Astrocyte (in vitro differentiated cells and primary cell): ENCODE data around the gene RAB35. TPM values are rescaled to one million over a fixed set of nuclear protein-coding genes. Genes with fewer than 3 reads are reported as not detected.

ENCODE experiments used
- DNase-seq: peaks from one replicate; pipeline ENCODE4 v3.0.0-alpha.2; 2010; ENCODE audit warnings: low read depth
- FAIRE-seq: peaks from 2 replicates; lab custom pipeline; 2011; peaks lifted over from hg19 to GRCh38; lab: Jason Lieb, UNC
- H2AFZ ChIP-seq: 2 replicates; pipeline ENCODE4 v1.6.0; 2012; ENCODE audit warnings: low read depth, low read length, inconsistent platforms
- H3K27ac ChIP-seq: 2 replicates; pipeline ENCODE4 v1.5.1; 2011; ENCODE audit warnings: low read depth, low read length, inconsistent platforms
- H3K27me3 ChIP-seq: 2 replicates; pipeline ENCODE4 v1.6.0; 2011; ENCODE audit warnings: low read length, inconsistent platforms; ENCODE audit not compliant: insufficient read depth
- H3K36me3 ChIP-seq: 2 replicates; pipeline ENCODE4 v1.5.1; 2011; ENCODE audit warnings: low read length, inconsistent platforms; ENCODE audit not compliant: insufficient read depth
- H3K4me1 ChIP-seq: 2 replicates; pipeline ENCODE4 v1.5.1; 2011; ENCODE audit warnings: low read length, inconsistent platforms; ENCODE audit not compliant: insufficient read depth
- H3K4me2 ChIP-seq: 2 replicates; pipeline ENCODE4 v1.6.0; 2012; ENCODE audit warnings: low read length, inconsistent platforms
- H3K4me3 ChIP-seq: 2 replicates; pipeline ENCODE4 v1.5.1; 2011; ENCODE audit warnings: low read depth, mild to moderate bottlenecking, low read length, inconsistent platforms; ENCODE audit not compliant: insufficient read depth
- H3K79me2 ChIP-seq: 2 replicates; pipeline ENCODE4 v1.6.0; 2012; ENCODE audit warnings: mild to moderate bottlenecking, low read length, inconsistent platforms; ENCODE audit not compliant: insufficient read depth
- H3K9ac ChIP-seq: 2 replicates; pipeline ENCODE4 v1.6.0; 2012; ENCODE audit warnings: mild to moderate bottlenecking, low read length, inconsistent platforms
- H3K9me3 ChIP-seq: 2 replicates; pipeline ENCODE4 v1.5.1; 2012; ENCODE audit warnings: low read depth, mild to moderate bottlenecking, low read length, inconsistent platforms; ENCODE audit not compliant: insufficient read depth
- H4K20me1 ChIP-seq: 2 replicates; pipeline ENCODE4 v1.6.0; 2012; ENCODE audit warnings: low read length, inconsistent platforms; ENCODE audit not compliant: insufficient read depth
- H3K27ac Mint-ChIP-seq: one replicate; pipeline ENCODE4 v1.8.0; 2021; ENCODE audit warnings: mild to moderate bottlenecking, mixed read lengths; ENCODE audit not compliant: unreplicated experiment
- H3K27me3 Mint-ChIP-seq: one replicate; pipeline ENCODE4 v1.8.0; 2021; ENCODE audit warnings: low read depth, mixed read lengths; ENCODE audit not compliant: unreplicated experiment
- H3K36me3 Mint-ChIP-seq: one replicate; pipeline ENCODE4 v1.8.0; 2021; ENCODE audit warnings: low read depth, mixed read lengths; ENCODE audit not compliant: unreplicated experiment
- H3K4me1 Mint-ChIP-seq: one replicate; pipeline ENCODE4 v1.8.0; 2021; ENCODE audit warnings: low read depth, mixed read lengths; ENCODE audit not compliant: unreplicated experiment
- H3K4me3 Mint-ChIP-seq: one replicate; pipeline ENCODE4 v1.8.0; 2021; ENCODE audit warnings: mild to moderate bottlenecking, moderate library complexity, mixed read lengths; ENCODE audit not compliant: unreplicated experiment
- H3K9me3 Mint-ChIP-seq: one replicate; pipeline ENCODE4 v1.8.0; 2021; ENCODE audit warnings: mild to moderate bottlenecking, mixed read lengths; ENCODE audit not compliant: unreplicated experiment
- EZH2 ChIP-seq: IDR thresholded peaks from 2 replicates; pipeline ENCODE4 v1.6.1; 2012; ENCODE audit warnings: mild to moderate bottlenecking, low read length, inconsistent platforms; ENCODE audit not compliant: insufficient read depth
- total RNA-seq: library from RNA; stranded (reverse); gene quantifications from 2 replicates; pipeline ENCODE4 v1.2.1, GENCODE V29; 2021
- TF ChIP-seq, protein P1 (sequence below): IDR thresholded peaks from 2 replicates; pipeline ENCODE4 v1.5.1; 2011; ENCODE audit warnings: low read depth, mild to moderate bottlenecking, inconsistent platforms, low read length, moderate library complexity; ENCODE audit not compliant: insufficient read depth

Gene RAB35
- total RNA-seq, 1 donor from 2014 or later = 63.3 TPM

- H3K27ac Mint-ChIP-seq = no peak overlapping the region
- no peak overlapping the region for H3K9ac ChIP-seq
- no peak overlapping the region for H3K27ac ChIP-seq
- no peaks in the 10 kb centered on the region for H3K4me1 ChIP-seq
- H2AFZ ChIP-seq = no peak overlapping the region
- peaks cover 45% of the 10 kb centered on the region for H3K27me3 ChIP-seq
- H3K36me3 ChIP-seq = no peaks in the 10 kb centered on the region
- H3K9me3 Mint-ChIP-seq = no peaks in the 10 kb centered on the region
- DNase-seq (no peak), FAIRE-seq (no peak)
- no peaks in the 10 kb centered on the region for H4K20me1 ChIP-seq
- H3K36me3 Mint-ChIP-seq = peaks cover 6% of the 10 kb centered on the region
- H3K4me2 ChIP-seq = no peak overlapping the region
- peaks cover 19% of the 10 kb centered on the region for H3K4me1 Mint-ChIP-seq
- no peaks in the 10 kb centered on the region for H3K9me3 ChIP-seq
- H3K79me2 ChIP-seq = no peaks in the 10 kb centered on the region
- no peak overlapping the region for H3K4me3 ChIP-seq
- no peak overlapping the region for H3K4me3 Mint-ChIP-seq
- TF ChIP-seq, protein P1, sequence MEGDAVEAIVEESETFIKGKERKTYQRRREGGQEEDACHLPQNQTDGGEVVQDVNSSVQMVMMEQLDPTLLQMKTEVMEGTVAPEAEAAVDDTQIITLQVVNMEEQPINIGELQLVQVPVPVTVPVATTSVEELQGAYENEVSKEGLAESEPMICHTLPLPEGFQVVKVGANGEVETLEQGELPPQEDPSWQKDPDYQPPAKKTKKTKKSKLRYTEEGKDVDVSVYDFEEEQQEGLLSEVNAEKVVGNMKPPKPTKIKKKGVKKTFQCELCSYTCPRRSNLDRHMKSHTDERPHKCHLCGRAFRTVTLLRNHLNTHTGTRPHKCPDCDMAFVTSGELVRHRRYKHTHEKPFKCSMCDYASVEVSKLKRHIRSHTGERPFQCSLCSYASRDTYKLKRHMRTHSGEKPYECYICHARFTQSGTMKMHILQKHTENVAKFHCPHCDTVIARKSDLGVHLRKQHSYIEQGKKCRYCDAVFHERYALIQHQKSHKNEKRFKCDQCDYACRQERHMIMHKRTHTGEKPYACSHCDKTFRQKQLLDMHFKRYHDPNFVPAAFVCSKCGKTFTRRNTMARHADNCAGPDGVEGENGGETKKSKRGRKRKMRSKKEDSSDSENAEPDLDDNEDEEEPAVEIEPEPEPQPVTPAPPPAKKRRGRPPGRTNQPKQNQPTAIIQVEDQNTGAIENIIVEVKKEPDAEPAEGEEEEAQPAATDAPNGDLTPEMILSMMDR = no peak
- TF ChIP-seq EZH2 = no peak
- H3K27me3 Mint-ChIP-seq = peaks cover 8% of the 10 kb centered on the region
These were observed 52.3 kb downstream of the RAB35 start for GRCh38 chr12:120064054-120064940.

DNA sequence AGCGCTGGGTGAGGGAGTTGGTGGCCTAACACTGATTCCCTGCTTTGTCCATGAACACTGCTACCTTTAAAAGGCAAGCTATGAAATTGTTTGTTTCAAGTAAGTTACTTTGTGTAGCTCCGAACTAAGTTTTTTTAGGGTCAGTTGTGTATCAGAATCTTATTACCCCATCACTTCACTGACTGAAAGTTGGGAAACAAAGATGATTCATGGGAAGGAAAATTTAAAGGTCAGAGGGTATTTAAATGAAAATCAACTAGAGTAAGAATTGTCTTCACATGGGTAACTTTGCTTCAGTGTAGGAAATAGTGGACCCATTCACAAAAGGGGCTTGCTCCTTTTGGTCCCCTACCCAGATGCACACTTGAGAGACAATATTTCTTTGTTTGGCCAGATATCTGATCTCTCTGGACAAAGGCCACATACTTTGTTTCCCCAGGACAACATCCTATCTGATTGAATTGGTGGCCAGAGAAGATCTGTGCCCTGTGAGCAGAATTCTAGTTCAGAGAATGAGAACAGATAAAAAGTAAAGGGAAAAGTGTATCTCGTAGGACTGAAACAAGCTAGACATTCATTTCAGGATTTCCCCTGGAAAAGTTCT lies 53.5 kb downstream of the RAB35 start:
- Histone ChIP-seq H3K4me2 (no peak overlapping the region), H3K9me3 (no peaks in the 10 kb centered on the region), H4K20me1 (no peaks in the 10 kb centered on the region), H3K27me3 (peaks cover 45% of the 10 kb centered on the region), H3K9ac (no peak overlapping the region), H3K36me3 (no peaks in the 10 kb centered on the region), H3K4me3 (no peak overlapping the region), H3K4me1 (no peaks in the 10 kb centered on the region), H3K27ac (no peak overlapping the region), H2AFZ (no peak overlapping the region), H3K79me2 (no peaks in the 10 kb centered on the region)
- no peak for TF ChIP-seq EZH2
- TF ChIP-seq, protein P1 = no peak
- peaks cover 19% of the 10 kb centered on the region for H3K4me1 Mint-ChIP-seq
- H3K27me3 Mint-ChIP-seq = peaks cover 5% of the 10 kb centered on the region
- no peak overlapping the region for H3K4me3 Mint-ChIP-seq
- H3K27ac Mint-ChIP-seq = no peak overlapping the region
- no peak for DNase-seq
- FAIRE-seq = no peak
- no peaks in the 10 kb centered on the region for H3K9me3 Mint-ChIP-seq
- peaks cover 6% of the 10 kb centered on the region for H3K36me3 Mint-ChIP-seq
